GM12878 (cell line): Measurements from ENCODE around the gene CWC27. TPM values are rescaled to one million over a fixed set of nuclear protein-coding genes. Genes with fewer than 3 reads are reported as not detected.

Experiments used
- ATAC-seq: fragments of 200-7000 bp; cut with Tn5 transposase; 3 replicates; pipeline ENCODE4 v1.9.1; 2020; ENCODE audit warnings: mild to moderate bottlenecking, moderate library complexity
- BruUV-seq: library from RNA; stranded (reverse); fragments of 400-500 nt; replicated peaks from 2 replicates; lab custom pipeline; 2021; lab: Mats Ljungman, UMichigan
- CTCF ChIA-PET: fragments of 300-600 bp; sonication (Branson Sonifier 250); formaldehyde crosslinking; extraction: SDS; loops from one replicate; lab custom pipeline; 2021; ENCODE audit warnings: inconsistent platforms; lab: Yijun Ruan, JAX
- POLR2A ChIA-PET: fragments of 350-600 bp; formaldehyde crosslinking; extraction: SDS; loops from one replicate; lab custom pipeline; 2021; ENCODE audit warnings: inconsistent platforms; lab: Charles Lee
- RAD21 ChIA-PET: fragments of 300-600 bp; sonication (Branson Sonifier 250); formaldehyde crosslinking; loops from one replicate; lab custom pipeline; 2023; ENCODE audit warnings: antibody characterized with exemption; ENCODE audit not compliant: unreplicated experiment; lab: Charles Lee
- SMC1A ChIA-PET: fragments of 300-600 bp; sonication (Branson Sonifier 250); formaldehyde crosslinking; loops from one replicate; lab custom pipeline; 2023; ENCODE audit not compliant: unreplicated experiment, uncharacterized antibody; lab: Charles Lee
- DNase-seq: peaks from one replicate; pipeline ENCODE4 v3.0.0-alpha.2; 2011; ENCODE audit warnings: low read depth, low spot score
- FAIRE-seq: peaks from 3 replicates; lab custom pipeline; 2011; peaks lifted over from hg19 to GRCh38; lab: Jason Lieb, UNC
- H2AFZ ChIP-seq: 2 replicates; pipeline ENCODE4 v1.6.0; 2011; ENCODE audit warnings: low read depth, low read length, control low read depth; ENCODE audit not compliant: control insufficient read depth
- H3K27ac ChIP-seq: 2 replicates; pipeline ENCODE4 v1.5.1; 2011; ENCODE audit warnings: control low read depth; ENCODE audit not compliant: control insufficient read depth, insufficient read depth
- H3K27me3 ChIP-seq, 2 experiments: replicated peaks in 1 of 2; 2 replicates each; pipeline versions ENCODE4 v1.6.0 to v1.6.1; 2011; ENCODE audit warnings: low read length in 1 of 2; ENCODE audit not compliant: control insufficient read depth in 2 of 2, insufficient read depth in 2 of 2
- H3K36me3 ChIP-seq, 2 experiments: 2 replicates each; pipeline ENCODE4 v1.5.1; 2011; ENCODE audit warnings: low read length in 1 of 2; ENCODE audit not compliant: control insufficient read depth in 2 of 2, insufficient read depth in 2 of 2
- H3K4me1 ChIP-seq: 2 replicates; pipeline ENCODE4 v1.6.1; 2011; ENCODE audit warnings: mild to moderate bottlenecking, low read length, moderate library complexity, mixed read lengths; ENCODE audit not compliant: control insufficient read depth, insufficient read depth
- H3K4me2 ChIP-seq: 2 replicates; pipeline ENCODE4 v1.6.0; 2011; ENCODE audit warnings: control low read depth; ENCODE audit not compliant: control insufficient read depth, insufficient read depth
- H3K4me3 ChIP-seq: fragments of 200-600 bp; sonication (generic); 2 replicates; pipeline ENCODE4 v1.5.1; 2016
- H3K79me2 ChIP-seq: 2 replicates; pipeline ENCODE4 v1.6.0; 2011; ENCODE audit warnings: low read length; ENCODE audit not compliant: control insufficient read depth, insufficient read depth
- H3K9ac ChIP-seq: 2 replicates; pipeline ENCODE4 v1.8.0; 2011; ENCODE audit warnings: low read length, control low read depth, mixed read lengths; ENCODE audit not compliant: control insufficient read depth, insufficient read depth
- H3K9me3 ChIP-seq: replicated peaks from 3 replicates; pipeline ENCODE4 v1.5.1; 2011; ENCODE audit warnings: mild to moderate bottlenecking, low read length; ENCODE audit not compliant: control insufficient read depth, insufficient read depth
- H4K20me1 ChIP-seq: 2 replicates; pipeline ENCODE4 v1.6.0; 2011; ENCODE audit not compliant: control insufficient read depth, insufficient read depth
- BACH1 ChIP-seq: fragments of 450-650 bp; IDR thresholded peaks from 2 replicates; pipeline ENCODE4 v1.6.1; 2017; ENCODE audit warnings: mild to moderate bottlenecking, borderline replicate concordance
- JUNB ChIP-seq: IDR thresholded peaks from 2 replicates; pipeline ENCODE4 v1.6.1; 2016; ENCODE audit warnings: antibody characterized with exemption, mild to moderate bottlenecking
- SIN3A ChIP-seq: IDR thresholded peaks from 2 replicates; pipeline ENCODE4 v1.6.1; 2012; ENCODE audit warnings: low read depth, low read length, improper control_type of control experiment
- WGBS: methylation state at CpG from one replicate; pipeline ENCODE4 v1.1.6; 2016; ENCODE audit warnings: low lambda C conversion rate; ENCODE audit not compliant: insufficient replicate concordance, insufficient coverage; ENCODE audit errors: missing lambda C conversion rate; 5-methylcytosine and 5-hydroxymethylcytosine counted together
- in situ Hi-C: fragments of 300-500 bp; cut with MboI; formaldehyde crosslinking; loops from 9 replicates; pipeline ENCODE4 v1.14.3; 2018; ENCODE audit warnings: mixed read lengths
- intact Hi-C: fragments of 100-400 bp; cut with micrococcal nuclease; formaldehyde crosslinking; loops from one replicate; pipeline ENCODE4 v1.14.2; 2022; ENCODE audit not compliant: unreplicated experiment
- polyA plus RNA-seq, 11 experiments: library from polyadenylated mRNA; depleted of rRNA in 4 of 11; unstranded in 6 of 11; stranded (reverse) in 5 of 11; fragments of >200 nt; fragmentation: Nextera tagmentation in 4 of 11; fragmentation: Illumina TruSeq in 1 of 11; extraction: Ambion mirVana in 4 of 11; extraction: Trizol in 1 of 11; gene quantifications; 1 replicate in 1 of 11; 2 replicates in 10 of 11; pipeline versions ENCODE4 v1.2.1 to v1.2.3, GENCODE V29; 2011 to 2016; ENCODE audit warnings: inconsistent platforms in 2 of 11, missing spikeins in 2 of 11, low read depth in 1 of 11
- total RNA-seq, 4 experiments: library from RNA; depleted of rRNA in 3 of 4; stranded (reverse); fragments of >200 nt in 3 of 4; fragmentation: Illumina TruSeq in 1 of 4; extraction: Trizol in 1 of 4; gene quantifications; 2 replicates each; pipeline versions ENCODE4 v1.2.1 to v1.2.3, GENCODE V29; 2013 to 2021
- TF ChIP-seq, protein P1 (sequence below): fragments of 450-650 bp; formaldehyde crosslinking; IDR thresholded peaks from 2 replicates; pipeline ENCODE4 v1.4.0; 2020; ENCODE audit warnings: mild to moderate bottlenecking, moderate library complexity

CWC27 gene
- total and polyA plus RNA-seq, 10 of the 15 experiments (the other 5 are each of a cell fraction or from before 2014, with no cell fraction given): 21.7 to 61.9 (median 47.0) TPM

DNA sequence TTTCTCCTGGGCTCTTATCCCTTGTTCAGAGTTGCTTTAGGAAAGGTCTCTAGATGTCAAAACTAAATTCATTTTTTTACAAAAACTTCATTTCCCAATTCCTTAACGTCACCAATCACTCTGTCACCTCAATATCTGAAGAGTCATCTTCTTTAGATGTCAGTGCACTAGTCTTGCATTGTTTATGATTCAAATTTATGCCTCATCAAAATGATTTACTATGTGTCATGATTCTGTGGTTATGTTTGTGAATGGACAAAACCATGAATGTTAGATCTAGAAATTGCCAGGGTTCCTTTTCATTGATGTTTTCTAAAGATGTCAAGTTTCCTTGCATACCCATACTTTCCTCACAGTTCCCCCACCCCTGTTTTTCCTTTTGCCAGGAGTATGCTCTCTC lies 21.5 kb downstream of the CWC27 start:
- BruUV-seq: no TSS peak
- no peak overlapping the region for H3K4me2 ChIP-seq
- DNase-seq: no peak
- H3K4me1 ChIP-seq: no peaks in the 10 kb centered on the region
- ATAC-seq: no peak
- CTCF ChIA-PET: interaction anchor here (0.7 to 1.4 kb wide), 2 partner anchors 20 to 178 kb away, joined by 3 to 4 read pairs; no protein-coding TSS in a partner anchor
- H3K36me3 ChIP-seq: peaks cover 0 to 9% of the 10 kb centered on the region in 2 experiments; a peak in 2 of 4 replicates
- no peaks in the 10 kb centered on the region for H3K27me3 ChIP-seq
- H2AFZ ChIP-seq: no peak overlapping the region
- in situ Hi-C loops (no loop called here), intact Hi-C loops (no loop called here)
- no peak for FAIRE-seq
- WGBS: 96% methylated on average over 1 of the region's 1 CpG
- POLR2A ChIA-PET: no interaction called here
- no peak overlapping the region for H3K4me3 ChIP-seq
- RAD21 ChIA-PET: no interaction called here
- no peak overlapping the region for H3K9ac ChIP-seq
- TF ChIP-seq JUNB: no peak
- TF ChIP-seq BACH1: no peak
- TF ChIP-seq, protein P1, sequence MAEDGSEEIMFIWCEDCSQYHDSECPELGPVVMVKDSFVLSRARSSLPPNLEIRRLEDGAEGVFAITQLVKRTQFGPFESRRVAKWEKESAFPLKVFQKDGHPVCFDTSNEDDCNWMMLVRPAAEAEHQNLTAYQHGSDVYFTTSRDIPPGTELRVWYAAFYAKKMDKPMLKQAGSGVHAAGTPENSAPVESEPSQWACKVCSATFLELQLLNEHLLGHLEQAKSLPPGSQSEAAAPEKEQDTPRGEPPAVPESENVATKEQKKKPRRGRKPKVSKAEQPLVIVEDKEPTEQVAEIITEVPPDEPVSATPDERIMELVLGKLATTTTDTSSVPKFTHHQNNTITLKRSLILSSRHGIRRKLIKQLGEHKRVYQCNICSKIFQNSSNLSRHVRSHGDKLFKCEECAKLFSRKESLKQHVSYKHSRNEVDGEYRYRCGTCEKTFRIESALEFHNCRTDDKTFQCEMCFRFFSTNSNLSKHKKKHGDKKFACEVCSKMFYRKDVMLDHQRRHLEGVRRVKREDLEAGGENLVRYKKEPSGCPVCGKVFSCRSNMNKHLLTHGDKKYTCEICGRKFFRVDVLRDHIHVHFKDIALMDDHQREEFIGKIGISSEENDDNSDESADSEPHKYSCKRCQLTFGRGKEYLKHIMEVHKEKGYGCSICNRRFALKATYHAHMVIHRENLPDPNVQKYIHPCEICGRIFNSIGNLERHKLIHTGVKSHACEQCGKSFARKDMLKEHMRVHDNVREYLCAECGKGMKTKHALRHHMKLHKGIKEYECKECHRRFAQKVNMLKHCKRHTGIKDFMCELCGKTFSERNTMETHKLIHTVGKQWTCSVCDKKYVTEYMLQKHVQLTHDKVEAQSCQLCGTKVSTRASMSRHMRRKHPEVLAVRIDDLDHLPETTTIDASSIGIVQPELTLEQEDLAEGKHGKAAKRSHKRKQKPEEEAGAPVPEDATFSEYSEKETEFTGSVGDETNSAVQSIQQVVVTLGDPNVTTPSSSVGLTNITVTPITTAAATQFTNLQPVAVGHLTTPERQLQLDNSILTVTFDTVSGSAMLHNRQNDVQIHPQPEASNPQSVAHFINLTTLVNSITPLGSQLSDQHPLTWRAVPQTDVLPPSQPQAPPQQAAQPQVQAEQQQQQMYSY (CRISPR knock-in tag): no peak
- TF ChIP-seq SIN3A: no peak
- no peaks in the 10 kb centered on the region; the same call in 2 of the 3 replicates for H3K9me3 ChIP-seq
- no peaks in the 10 kb centered on the region for H4K20me1 ChIP-seq
- H3K79me2 ChIP-seq: no peaks in the 10 kb centered on the region
- no peak overlapping the region for H3K27ac ChIP-seq
- SMC1A ChIA-PET: interaction anchor here (1.9 kb wide), 1 partner anchor 20 kb away, joined by 4 read pairs; no protein-coding TSS in a partner anchor
